GDM1 (cell line): ENCODE measurements around the gene IL1RL1.
A peak's percentile ranks its signal among the peaks of the same experiment; 100 is the strongest.

Source experiments
- DNase-seq: peaks from one replicate; lab custom pipeline; 2025; lab: John Stamatoyannopoulos, UW

IL1RL1 gene

GRCh38 chr2:102310964-102311640, at the start of gene IL1RL1:
Gene IL1RL1, plus strand, starts transcription at chr2:102311563. Its CDS starts 26,702 bp downstream, at chr2:102338265.
- no peak for DNase-seq

GRCh38 chr2:102262216-102263129, 48.9 kb upstream of the IL1RL1 start:
- no peak for DNase-seq

GRCh38 chr2:102264952-102265351, 46.4 kb upstream of the IL1RL1 start:
- DNase-seq, result no peak

GRCh38 chr2:102266204-102266603, 45.2 kb upstream of the IL1RL1 start:
- no peak for DNase-seq

GRCh38 chr2:102267774-102268173, 43.6 kb upstream of the IL1RL1 start:
- no peak for DNase-seq

- no peak for DNase-seq
Observed at GRCh38 chr2:102268510-102269199, 42.7 kb upstream of the IL1RL1 start.

- no peak for DNase-seq
Observed at GRCh38 chr2:102269200-102269524, 42.2 kb upstream of the IL1RL1 start.

- DNase-seq, result no peak
Observed at GRCh38 chr2:102271844-102272243, 39.5 kb upstream of the IL1RL1 start.

- no peak for DNase-seq
Observed at GRCh38 chr2:102273619-102274211, 37.6 kb upstream of the IL1RL1 start.

GRCh38 chr2:102276549-102277201, 34.7 kb upstream of the IL1RL1 start:
- no peak for DNase-seq

- no peak for DNase-seq
Observed at GRCh38 chr2:102277202-102277700, 34.1 kb upstream of the IL1RL1 start.

- no peak for DNase-seq
Observed at GRCh38 chr2:102278720-102279390, 32.5 kb upstream of the IL1RL1 start.

- no peak for DNase-seq
Observed at GRCh38 chr2:102279391-102279735, 32.0 kb upstream of the IL1RL1 start.

- DNase-seq, result peak; percentile 25
Observed at GRCh38 chr2:102282678-102283091, 28.7 kb upstream of the IL1RL1 start.

GRCh38 chr2:102283996-102284395, 27.4 kb upstream of the IL1RL1 start:
- DNase-seq, result no peak

GRCh38 chr2:102284611-102285010, 26.8 kb upstream of the IL1RL1 start:
- no peak for DNase-seq

GRCh38 chr2:102285368-102285767, 26.0 kb upstream of the IL1RL1 start:
- DNase-seq, result no peak

GRCh38 chr2:102286041-102286440, 25.3 kb upstream of the IL1RL1 start:
- DNase-seq, result no peak

GRCh38 chr2:102289129-102289528, 22.2 kb upstream of the IL1RL1 start:
- no peak for DNase-seq

GRCh38 chr2:102290594-102290993, 20.8 kb upstream of the IL1RL1 start:
- DNase-seq, result no peak
